Immature natural killer cell (primary cell): ENCODE results near the gene NAA16. TPM values are rescaled to one million over a fixed set of nuclear protein-coding genes. Genes with fewer than 3 reads are reported as not detected.

Source experiments
- DNase-seq, 3 donors: peaks; one replicate each; pipeline ENCODE4 v3.0.0; 2022; ENCODE audit warnings: mixed read lengths in 1 of 3
- H3K27ac Mint-ChIP-seq, 6 donors: one replicate each; pipeline ENCODE4 v1.8.0; 2020; ENCODE audit warnings: mixed read lengths in 6 of 6, mild to moderate bottlenecking in 5 of 6, inconsistent platforms in 4 of 6, moderate library complexity in 3 of 6
- H3K27me3 Mint-ChIP-seq, 3 donors: one replicate each; pipeline ENCODE4 v1.8.0; 2020 to 2021; ENCODE audit warnings: low read depth in 3 of 3, mild to moderate bottlenecking in 3 of 3, mixed read lengths in 3 of 3, moderate library complexity in 3 of 3, inconsistent platforms in 1 of 3
- H3K36me3 Mint-ChIP-seq, 3 donors: one replicate each; pipeline ENCODE4 v1.8.0; 2020; ENCODE audit warnings: mixed read lengths in 3 of 3, inconsistent platforms in 2 of 3, mild to moderate bottlenecking in 2 of 3
- H3K4me1 Mint-ChIP-seq, 2 donors: one replicate each; pipeline ENCODE4 v1.8.0; 2020; ENCODE audit warnings: inconsistent platforms in 2 of 2, mild to moderate bottlenecking in 2 of 2, mixed read lengths in 2 of 2, moderate library complexity in 1 of 2
- H3K4me3 Mint-ChIP-seq, 5 donors: one replicate each; pipeline ENCODE4 v1.8.0; 2020; ENCODE audit warnings: mild to moderate bottlenecking in 5 of 5, mixed read lengths in 5 of 5, inconsistent platforms in 3 of 5, moderate library complexity in 3 of 5
- H3K9me3 Mint-ChIP-seq, 6 donors: one replicate each; pipeline ENCODE4 v1.8.0; 2020; ENCODE audit warnings: mild to moderate bottlenecking in 6 of 6, mixed read lengths in 6 of 6, inconsistent platforms in 4 of 6, moderate library complexity in 3 of 6
- polyA plus RNA-seq, 3 donors: library from polyadenylated mRNA; unstranded; fragments of 300-500 nt; fragmentation: Illumina TruSeq; gene quantifications; one replicate each; pipeline ENCODE4 v1.2.3, GENCODE V29; 2021

NAA16 gene
- polyA plus RNA-seq, 3 donors from 2014 or later, result 9.0 to 17.1 (median 10.7) TPM

GRCh38 chr13:41289463-41289881 lies 21.6 kb upstream of the NAA16 start:
- Mint-ChIP-seq H3K4me1 (no peaks in the 10 kb centered on the region), H3K36me3 (peaks cover 0 to 7% (median 4%) of the 10 kb centered on the region in 3 donors), H3K27me3 (peaks cover 0 to 7% (median 0%) of the 10 kb centered on the region in 3 donors), H3K27ac (no peak overlapping the region), H3K9me3 (peaks cover 0 to 15% (median 3%) of the 10 kb centered on the region in 6 donors), H3K4me3 (no peak overlapping the region)
- DNase-seq, result no peak

DNA sequence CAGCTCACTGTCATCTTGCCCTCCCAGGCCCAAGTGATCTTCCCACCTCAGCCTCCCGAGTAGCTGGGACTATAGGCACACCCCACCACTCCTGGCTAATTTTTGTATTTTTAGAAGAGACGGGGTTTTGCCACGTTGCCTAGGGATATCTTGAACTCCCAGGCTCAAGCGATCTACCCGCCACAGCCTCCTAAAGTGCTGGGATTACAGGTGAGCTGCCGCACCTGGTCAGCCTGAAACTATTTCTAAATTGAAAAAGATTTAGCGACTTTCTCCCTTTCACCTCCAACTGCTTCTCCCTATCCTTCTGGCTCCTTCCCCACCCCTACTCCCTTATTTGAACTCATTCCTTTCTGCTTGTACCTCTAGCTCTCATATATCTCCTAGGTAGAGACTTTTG lies 19.8 kb upstream of the NAA16 start:
- peaks cover 0 to 7% (median 4%) of the 10 kb centered on the region in 3 donors for H3K36me3 Mint-ChIP-seq
- H3K4me3 Mint-ChIP-seq, result no peak overlapping the region
- H3K27ac Mint-ChIP-seq, result no peak overlapping the region
- H3K9me3 Mint-ChIP-seq, result peaks cover 0 to 18% (median 3%) of the 10 kb centered on the region in 6 donors
- peaks cover 0 to 2% (median 0%) of the 10 kb centered on the region in 3 donors for H3K27me3 Mint-ChIP-seq
- no peaks in the 10 kb centered on the region for H3K4me1 Mint-ChIP-seq
- no peak for DNase-seq

DNA sequence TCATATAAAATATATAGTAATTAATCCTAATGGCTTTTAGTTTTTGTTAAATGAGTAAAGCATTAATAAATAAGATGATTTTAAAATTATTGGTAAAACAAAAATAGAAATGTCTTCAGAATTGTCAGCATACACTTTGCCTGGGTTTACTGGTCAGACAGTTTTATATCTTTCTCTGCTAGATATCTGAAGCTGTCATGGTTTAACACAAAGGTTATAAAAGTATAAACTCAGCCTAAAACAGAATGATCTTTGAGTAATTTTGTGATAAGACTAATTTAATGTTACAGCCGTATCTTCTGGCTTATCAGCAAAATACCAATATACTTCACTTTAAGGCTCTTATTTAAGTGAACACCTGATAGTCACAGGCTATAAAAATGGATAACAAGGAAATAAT lies 17.8 kb upstream of the NAA16 start:
- DNase-seq, result no peak
- no peak overlapping the region for H3K4me3 Mint-ChIP-seq
- H3K36me3 Mint-ChIP-seq, result peaks cover 0 to 7% (median 4%) of the 10 kb centered on the region in 3 donors
- H3K27me3 Mint-ChIP-seq, result peaks cover 0 to 3% (median 0%) of the 10 kb centered on the region in 3 donors
- H3K27ac Mint-ChIP-seq, result no peak overlapping the region
- no peaks in the 10 kb centered on the region for H3K4me1 Mint-ChIP-seq
- peaks cover 0 to 18% (median 3%) of the 10 kb centered on the region in 6 donors for H3K9me3 Mint-ChIP-seq

DNA sequence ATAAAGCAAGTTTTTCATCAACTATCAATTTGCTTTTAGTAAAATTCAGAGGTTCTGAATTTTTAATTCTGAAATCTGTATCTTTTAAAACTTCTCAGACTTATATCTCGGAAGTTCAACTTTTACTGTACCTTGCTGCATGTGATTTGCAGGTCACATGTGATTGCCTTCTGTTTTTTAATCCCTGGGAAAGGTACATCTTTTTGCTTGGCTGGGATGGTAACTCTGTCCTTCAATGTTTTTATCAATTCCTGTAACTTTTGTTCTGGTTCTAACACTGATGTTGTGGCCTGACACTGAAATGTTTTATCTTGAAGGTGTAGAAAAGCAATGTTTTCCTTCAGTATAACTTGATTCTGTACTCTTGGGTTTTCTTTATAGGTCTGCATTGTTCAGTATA lies 16.2 kb upstream of the NAA16 start:
- DNase-seq, result no peak
- no peaks in the 10 kb centered on the region for H3K4me1 Mint-ChIP-seq

GRCh38 chr13:41295973-41296372 lies 15.1 kb upstream of the NAA16 start:
- Mint-ChIP-seq H3K27ac (no peak overlapping the region), H3K4me3 (no peak overlapping the region), H3K4me1 (no peaks in the 10 kb centered on the region), H3K36me3 (peaks cover 3 to 8% (median 7%) of the 10 kb centered on the region in 3 donors), H3K27me3 (peaks cover 0 to 5% (median 3%) of the 10 kb centered on the region in 3 donors), H3K9me3 (peaks cover 0 to 18% (median 3%) of the 10 kb centered on the region in 6 donors)
- DNase-seq, result no peak

More for the DNA sequence above, 16.2 kb upstream of the NAA16 start:
- peaks cover 0 to 5% (median 3%) of the 10 kb centered on the region in 3 donors for H3K27me3 Mint-ChIP-seq
- H3K36me3 Mint-ChIP-seq, result peaks cover 0 to 8% (median 7%) of the 10 kb centered on the region in 3 donors
- no peak overlapping the region for H3K4me3 Mint-ChIP-seq
- H3K27ac Mint-ChIP-seq, result no peak overlapping the region
- H3K9me3 Mint-ChIP-seq, result peaks cover 0 to 18% (median 3%) of the 10 kb centered on the region in 6 donors

GRCh38 chr13:41296879-41297646 lies 14.0 kb upstream of the NAA16 start:
- Mint-ChIP-seq H3K27ac (no peak overlapping the region), H3K4me1 (no peaks in the 10 kb centered on the region), H3K4me3 (no peak overlapping the region), H3K36me3 (peaks cover 0 to 5% (median 4%) of the 10 kb centered on the region in 3 donors), H3K27me3 (peaks cover under 1 to 5% (median 3%) of the 10 kb centered on the region in 3 donors), H3K9me3 (peaks cover 0 to 11% (median under 1%) of the 10 kb centered on the region in 6 donors)
- DNase-seq, result no peak

- H3K27ac Mint-ChIP-seq, result peak overlapping the region in 1 of 6 donors; percentile 14
- peaks cover 0 to 7% (median 5%) of the 10 kb centered on the region in 3 donors for H3K36me3 Mint-ChIP-seq
- no peak for DNase-seq
- H3K4me1 Mint-ChIP-seq, result no peaks in the 10 kb centered on the region
- H3K9me3 Mint-ChIP-seq, result peaks cover 0 to 3% (median 0%) of the 10 kb centered on the region in 6 donors
- peaks cover 3 to 5% (median 3%) of the 10 kb centered on the region in 3 donors for H3K27me3 Mint-ChIP-seq
- H3K4me3 Mint-ChIP-seq, result no peak overlapping the region
Observed at GRCh38 chr13:41299316-41300094, 11.6 kb upstream of the NAA16 start.

DNA sequence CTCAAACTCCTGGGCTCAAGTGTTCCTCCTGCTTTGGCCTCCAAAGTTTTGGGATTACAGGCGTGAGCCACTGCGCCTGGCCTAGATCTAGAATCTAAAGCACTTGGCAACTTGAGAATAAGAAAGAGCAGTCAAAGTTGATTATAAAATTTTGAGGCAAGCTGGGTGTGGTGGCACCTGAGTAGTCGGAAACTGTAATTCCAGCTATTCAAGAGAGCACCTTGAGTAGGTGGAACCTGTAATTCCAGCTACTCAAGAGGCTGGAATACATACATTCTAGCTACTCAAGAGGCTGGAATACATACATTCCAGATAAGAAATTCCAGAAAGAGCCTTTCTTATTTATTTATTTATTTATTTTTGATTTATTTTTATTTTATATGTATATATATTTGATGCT lies 8.3 kb upstream of the NAA16 start:
- Mint-ChIP-seq H3K36me3 (peaks cover 3 to 7% (median 5%) of the 10 kb centered on the region in 3 donors), H3K27ac (no peak overlapping the region), H3K4me1 (no peaks in the 10 kb centered on the region), H3K9me3 (no peaks in the 10 kb centered on the region), H3K4me3 (no peak overlapping the region), H3K27me3 (peaks cover 2 to 4% (median 3%) of the 10 kb centered on the region in 3 donors)
- DNase-seq, result no peak

GRCh38 chr13:41304551-41304950 lies 6.5 kb upstream of the NAA16 start:
- peaks cover 0 to 3% (median 1%) of the 10 kb centered on the region in 3 donors for H3K27me3 Mint-ChIP-seq
- H3K4me1 Mint-ChIP-seq, result no peaks in the 10 kb centered on the region
- peaks cover 3 to 5% (median 3%) of the 10 kb centered on the region in 3 donors for H3K36me3 Mint-ChIP-seq
- no peak for DNase-seq
- no peak overlapping the region for H3K27ac Mint-ChIP-seq
- H3K9me3 Mint-ChIP-seq, result no peaks in the 10 kb centered on the region
- H3K4me3 Mint-ChIP-seq, result no peak overlapping the region

DNA sequence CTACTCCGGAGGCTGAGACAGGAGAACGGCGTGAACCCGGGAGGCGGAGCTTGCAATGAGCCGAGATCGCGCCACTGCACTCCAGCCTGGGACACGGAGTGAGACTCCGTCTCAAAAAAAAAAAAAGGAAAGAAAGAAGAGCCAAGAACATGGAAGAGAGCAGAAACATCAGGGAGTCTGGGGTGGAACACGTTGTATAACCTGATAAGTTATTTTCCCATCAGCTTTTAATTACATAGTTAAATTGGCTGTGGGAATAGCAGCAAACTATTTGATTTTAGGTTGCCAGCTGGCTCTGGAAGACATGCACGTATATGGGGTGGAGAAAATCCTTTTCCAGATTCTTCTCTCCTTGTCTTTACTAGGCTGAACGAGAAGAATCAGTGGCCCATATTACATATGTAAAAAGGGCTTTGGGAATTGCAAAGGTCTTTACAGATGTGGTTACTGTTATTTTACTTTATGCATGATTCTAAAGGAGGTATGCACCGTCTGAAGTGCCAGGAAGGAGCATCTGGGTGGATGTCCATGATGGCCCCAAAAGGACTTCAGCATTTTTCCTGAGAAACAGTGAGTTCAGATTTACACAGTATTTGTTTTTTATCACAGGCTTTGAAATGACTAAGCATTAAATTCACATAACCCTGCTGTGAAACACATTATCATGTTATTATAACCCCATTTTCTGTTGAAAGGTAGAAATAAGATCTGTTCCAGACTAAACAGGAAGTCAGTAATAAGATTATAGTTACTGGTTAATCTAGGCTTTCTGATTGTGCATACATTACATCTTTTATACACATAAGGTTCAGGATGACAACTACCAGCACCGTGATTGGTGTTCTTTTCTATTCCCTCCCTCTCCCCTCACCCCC lies 4.6 kb upstream of the NAA16 start:
- H3K4me1 Mint-ChIP-seq, result peaks cover 7 to 12% of the 10 kb centered on the region in 2 donors

GRCh38 chr13:41307884-41308640 lies 3.0 kb upstream of the NAA16 start:
- no peaks in the 10 kb centered on the region for H3K9me3 Mint-ChIP-seq
- no peak for DNase-seq
- peak overlapping the region in 1 of 5 donors; percentile 2 for H3K4me3 Mint-ChIP-seq
- peaks cover 17 to 25% of the 10 kb centered on the region in 2 donors for H3K4me1 Mint-ChIP-seq
- no peak overlapping the region for H3K27ac Mint-ChIP-seq
- peaks cover 0 to 3% (median 3%) of the 10 kb centered on the region in 3 donors for H3K36me3 Mint-ChIP-seq
- peaks cover 10 to 18% (median 14%) of the 10 kb centered on the region in 3 donors for H3K27me3 Mint-ChIP-seq

More for the DNA sequence above, 4.6 kb upstream of the NAA16 start:
- Mint-ChIP-seq H3K27me3 (peaks cover 5 to 11% (median 10%) of the 10 kb centered on the region in 3 donors), H3K36me3 (peaks cover 0 to 3% (median 3%) of the 10 kb centered on the region in 3 donors), H3K9me3 (no peaks in the 10 kb centered on the region), H3K4me3 (no peak overlapping the region), H3K27ac (no peak overlapping the region)
- no peak for DNase-seq

DNA sequence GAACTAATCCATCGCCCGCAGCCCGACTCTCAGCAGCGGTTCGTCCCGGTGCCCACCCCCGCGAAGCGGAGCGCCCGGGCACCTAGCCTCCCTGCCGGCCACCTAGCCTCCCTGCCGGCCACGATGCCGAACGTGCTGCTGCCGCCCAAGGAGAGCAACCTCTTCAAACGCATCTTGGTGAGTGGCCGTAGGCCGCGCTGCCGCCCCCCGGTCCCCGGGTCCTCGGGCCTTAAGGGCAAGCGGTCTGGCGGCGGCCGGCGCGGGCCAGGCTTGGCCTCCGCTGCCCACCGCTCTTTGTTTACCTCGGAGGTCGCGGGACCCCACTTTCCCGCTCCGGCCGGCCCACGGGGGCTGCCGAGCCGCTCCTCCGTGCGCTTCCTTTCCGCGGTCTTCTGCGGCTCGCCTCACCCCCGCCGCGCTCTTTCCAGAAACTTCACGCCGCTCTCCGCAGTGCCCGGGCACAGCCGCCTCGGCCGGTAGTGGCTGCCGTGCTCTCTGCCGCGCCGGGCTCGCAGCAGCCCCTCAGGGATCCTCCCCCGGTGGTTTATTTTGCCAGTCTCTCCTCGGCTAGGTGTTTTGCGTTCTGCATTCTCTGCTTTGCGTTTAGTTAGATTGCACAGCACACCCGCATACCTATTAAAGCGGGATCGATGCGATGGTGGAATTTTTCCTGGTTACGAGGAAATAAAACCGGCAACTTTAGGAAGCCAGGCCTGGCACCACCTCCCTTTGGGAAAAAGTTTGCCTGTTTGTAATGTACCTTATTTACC lies 524 bp downstream of the NAA16 start:
- Mint-ChIP-seq H3K36me3 (no peaks in the 10 kb centered on the region), H3K4me1 (peaks cover 46 to 55% of the 10 kb centered on the region in 2 donors), H3K9me3 (no peaks in the 10 kb centered on the region), H3K27me3 (peaks cover 10 to 16% (median 14%) of the 10 kb centered on the region in 3 donors), H3K27ac (peak overlapping the region; percentile 89 to 94 (median 94)), H3K4me3 (peak overlapping the region; percentile 93 to 98 (median 95))
- peak; percentile 69 to 70 (median 70) for DNase-seq
